ENCODE measurements around the gene CLNK. TPM values are rescaled to one million over a fixed set of nuclear protein-coding genes. Genes with fewer than 3 reads are reported as not detected.

CLNK gene
- total RNA-seq, 4 donors from 2014 or later: 0.19 TPM; not detected in 3

GRCh38 chr4:10454121-10454520, 230.4 kb downstream of the CLNK start:
- intact Hi-C loops (cut with DNase I): no loop called here
- DNase-seq: no peak
- 90 to 100% methylated on average over 1 of the region's 1 CpG for WGBS, 2 donors

GRCh38 chr4:10448991-10449390, 235.6 kb downstream of the CLNK start:
- Histone ChIP-seq H3K4me3 (no peak overlapping the region), H3K9me3 (peaks cover 0 to 56% (median 36%) of the 10 kb centered on the region in 3 donors), H3K27me3 (no peaks in the 10 kb centered on the region), H3K27ac (no peak overlapping the region), H3K36me3 (peaks cover 0 to 91% (median 7%) of the 10 kb centered on the region in 3 donors), H3K4me1 (no peaks in the 10 kb centered on the region)
- TF ChIP-seq, protein P1, sequence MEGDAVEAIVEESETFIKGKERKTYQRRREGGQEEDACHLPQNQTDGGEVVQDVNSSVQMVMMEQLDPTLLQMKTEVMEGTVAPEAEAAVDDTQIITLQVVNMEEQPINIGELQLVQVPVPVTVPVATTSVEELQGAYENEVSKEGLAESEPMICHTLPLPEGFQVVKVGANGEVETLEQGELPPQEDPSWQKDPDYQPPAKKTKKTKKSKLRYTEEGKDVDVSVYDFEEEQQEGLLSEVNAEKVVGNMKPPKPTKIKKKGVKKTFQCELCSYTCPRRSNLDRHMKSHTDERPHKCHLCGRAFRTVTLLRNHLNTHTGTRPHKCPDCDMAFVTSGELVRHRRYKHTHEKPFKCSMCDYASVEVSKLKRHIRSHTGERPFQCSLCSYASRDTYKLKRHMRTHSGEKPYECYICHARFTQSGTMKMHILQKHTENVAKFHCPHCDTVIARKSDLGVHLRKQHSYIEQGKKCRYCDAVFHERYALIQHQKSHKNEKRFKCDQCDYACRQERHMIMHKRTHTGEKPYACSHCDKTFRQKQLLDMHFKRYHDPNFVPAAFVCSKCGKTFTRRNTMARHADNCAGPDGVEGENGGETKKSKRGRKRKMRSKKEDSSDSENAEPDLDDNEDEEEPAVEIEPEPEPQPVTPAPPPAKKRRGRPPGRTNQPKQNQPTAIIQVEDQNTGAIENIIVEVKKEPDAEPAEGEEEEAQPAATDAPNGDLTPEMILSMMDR (IDR thresholded peaks at IDR 0.05): no peak
- no peak for TF ChIP-seq POLR2A (IDR thresholded peaks at IDR 0.05)
- 78 to 89% methylated on average over 5 of the region's 5 CpGs for WGBS, 2 donors
- intact Hi-C loops (cut with DNase I): no loop called here
- DNase-seq: no peak

More at GRCh38 chr4:10454121-10454520, 230.4 kb downstream of the CLNK start:
- Histone ChIP-seq H3K27me3 (peaks cover 0 to 10% (median 0%) of the 10 kb centered on the region in 4 donors), H3K4me3 (no peak overlapping the region), H3K27ac (no peak overlapping the region), H3K9me3 (peaks cover 0 to 8% (median 0%) of the 10 kb centered on the region in 3 donors), H3K36me3 (peaks cover 0 to 56% (median 0%) of the 10 kb centered on the region in 3 donors), H3K4me1 (peaks cover 0 to 29% (median 7%) of the 10 kb centered on the region in 3 donors)
- no peak for TF ChIP-seq POLR2A (IDR thresholded peaks at IDR 0.05)
- TF ChIP-seq, protein P1 (IDR thresholded peaks at IDR 0.05): no peak

DNA sequence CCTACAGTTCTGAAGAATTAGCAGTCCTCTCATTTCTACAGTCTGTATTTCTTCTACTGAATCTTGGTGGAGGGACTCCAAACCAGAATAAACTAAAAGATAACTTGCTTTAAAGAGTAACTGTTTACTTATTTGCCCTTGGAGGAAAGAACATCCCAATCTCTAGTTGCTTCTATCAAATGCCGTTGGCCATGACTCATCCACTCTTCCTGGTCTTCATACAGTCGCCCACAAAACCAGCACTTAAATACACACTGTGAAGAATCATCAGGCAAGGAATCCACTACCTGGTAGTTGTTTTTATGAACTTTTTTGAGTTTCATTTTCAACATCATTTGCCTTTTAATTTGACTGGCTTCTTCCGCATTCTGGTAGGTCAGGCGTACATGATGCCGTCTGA, 241.6 kb downstream of the CLNK start:
- DNase-seq: no peak
- intact Hi-C loops (cut with DNase I): no loop called here
- no peak for TF ChIP-seq POLR2A (IDR thresholded peaks at IDR 0.05)
- TF ChIP-seq, protein P1 (IDR thresholded peaks at IDR 0.05): no peak

DNA sequence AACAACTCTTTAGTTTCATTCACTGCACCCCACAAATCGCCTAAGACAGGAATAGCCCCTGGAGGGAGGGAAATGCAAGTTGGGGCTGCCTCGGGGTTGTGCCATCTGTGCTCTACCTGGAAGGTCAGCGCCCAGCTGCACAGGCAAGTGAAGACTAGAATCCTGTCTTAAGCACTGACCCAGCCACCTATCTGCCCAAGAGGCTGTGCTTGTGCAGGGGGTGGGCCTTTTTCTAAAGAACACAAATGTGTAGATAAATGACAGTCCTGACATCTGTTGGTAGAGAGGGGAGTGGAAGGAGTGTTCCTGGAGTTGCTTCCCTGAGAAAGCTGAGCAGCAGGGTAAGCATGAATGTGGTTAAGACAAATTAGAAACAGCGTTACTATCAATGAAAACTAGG, 243.1 kb downstream of the CLNK start:
- H3K36me3 ChIP-seq: peaks cover 0 to 27% (median 7%) of the 10 kb centered on the region in 3 donors
- no peak overlapping the region for H3K4me3 ChIP-seq
- no peaks in the 10 kb centered on the region for H3K4me1 ChIP-seq
- peaks cover 0 to 46% (median 31%) of the 10 kb centered on the region in 3 donors for H3K9me3 ChIP-seq
- intact Hi-C loops (cut with DNase I): no loop called here
- no peak for TF ChIP-seq POLR2A (IDR thresholded peaks at IDR 0.05)
- TF ChIP-seq, protein P1 (IDR thresholded peaks at IDR 0.05): no peak
- H3K27ac ChIP-seq: no peak overlapping the region
- DNase-seq: no peak
- 83 to 85% methylated on average over 4 of the region's 4 CpGs for WGBS, 2 donors
- no peaks in the 10 kb centered on the region for H3K27me3 ChIP-seq

More for the DNA sequence above, 241.6 kb downstream of the CLNK start:
- peaks cover 0 to 59% (median 41%) of the 10 kb centered on the region in 3 donors for H3K9me3 ChIP-seq
- WGBS, 2 donors: 88 to 93% methylated on average over 5 of the region's 5 CpGs
- H3K27ac ChIP-seq: no peak overlapping the region
- no peaks in the 10 kb centered on the region for H3K4me1 ChIP-seq
- H3K27me3 ChIP-seq: no peaks in the 10 kb centered on the region
- H3K4me3 ChIP-seq: no peak overlapping the region
- H3K36me3 ChIP-seq: peaks cover 0 to 39% (median 7%) of the 10 kb centered on the region in 3 donors

DNA sequence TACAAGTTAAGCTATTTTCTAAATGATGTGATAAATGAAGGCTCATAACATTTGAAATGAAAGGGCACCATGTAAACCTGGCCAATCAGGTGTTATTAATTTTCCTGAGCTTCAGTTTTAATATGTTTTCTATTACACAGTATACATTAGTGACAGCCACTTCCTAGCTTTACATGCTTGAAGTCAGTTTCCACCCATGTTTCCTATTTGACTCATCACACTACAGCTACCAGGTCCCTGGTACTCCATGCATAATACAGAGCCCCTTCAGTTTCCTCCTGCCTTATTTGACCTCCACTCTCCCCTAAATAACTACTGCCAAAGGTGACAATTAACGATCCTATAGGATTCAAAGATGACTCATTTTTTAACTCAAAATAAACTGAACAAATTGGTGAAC, 245.6 kb downstream of the CLNK start:
- H3K36me3 ChIP-seq: peaks cover 0 to 1% (median 0%) of the 10 kb centered on the region in 3 donors
- no peak overlapping the region for H3K27ac ChIP-seq
- H3K4me1 ChIP-seq: no peaks in the 10 kb centered on the region
- intact Hi-C loops (cut with DNase I): no loop called here
- TF ChIP-seq, protein P1 (IDR thresholded peaks at IDR 0.05): no peak
- no peak for TF ChIP-seq POLR2A (IDR thresholded peaks at IDR 0.05)
- no peak overlapping the region for H3K4me3 ChIP-seq
- DNase-seq: no peak
- no peaks in the 10 kb centered on the region for H3K27me3 ChIP-seq
- peaks cover 0 to 20% (median 15%) of the 10 kb centered on the region in 3 donors for H3K9me3 ChIP-seq
- WGBS, 2 donors: 25 to 46% methylated on average over 1 of the region's 1 CpG

All from esophagus squamous epithelium (tissue), 5 donors.